ENCODE data around the gene MT1E.
"Not testable (repeated sequence)": the region's sequence is repeated elsewhere in the genome, so short reads cannot be mapped to it uniquely, and the experiment has no call there.

The MT1E gene

GRCh38 chr16:56607675-56608042, 17.9 kb upstream of the MT1E start:
- DNase-seq = no peak

- DNase-seq = peak; percentile 83
These were observed 17.3 kb upstream of the MT1E start, which contains the start of gene MT2A for GRCh38 chr16:56608043-56608875. MT2A (plus strand) TSS chr16:56608584; CDS start chr16:56608656, 72 bp downstream.

DNA sequence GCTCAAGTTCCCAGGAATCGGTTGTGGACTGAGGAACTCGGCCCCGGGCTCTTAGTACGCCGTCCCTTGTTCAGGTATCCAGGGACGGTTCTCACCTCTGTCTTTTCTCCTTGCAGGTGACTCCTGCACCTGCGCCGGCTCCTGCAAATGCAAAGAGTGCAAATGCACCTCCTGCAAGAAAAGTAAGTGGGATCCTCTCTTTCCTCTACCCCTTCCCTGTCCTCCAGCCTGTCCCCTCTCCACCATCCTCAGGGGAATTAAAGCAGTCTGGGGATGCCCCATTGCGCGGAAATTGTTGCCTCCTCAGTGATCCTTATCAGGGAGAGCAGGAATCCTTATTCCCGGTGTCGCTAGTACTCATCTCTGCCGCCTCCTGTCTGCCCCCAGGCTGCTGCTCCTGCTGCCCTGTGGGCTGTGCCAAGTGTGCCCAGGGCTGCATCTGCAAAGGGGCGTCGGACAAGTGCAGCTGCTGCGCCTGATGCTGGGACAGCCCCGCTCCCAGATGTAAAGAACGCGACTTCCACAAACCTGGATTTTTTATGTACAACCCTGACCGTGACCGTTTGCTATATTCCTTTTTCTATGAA, 16.6 kb upstream of the MT1E start:
- DNase-seq = no peak

GRCh38 chr16:56609463-56609921, 16.1 kb upstream of the MT1E start:
- DNase-seq = no peak

GRCh38 chr16:56610017-56610608, 15.5 kb upstream of the MT1E start:
- no peak for DNase-seq

DNA sequence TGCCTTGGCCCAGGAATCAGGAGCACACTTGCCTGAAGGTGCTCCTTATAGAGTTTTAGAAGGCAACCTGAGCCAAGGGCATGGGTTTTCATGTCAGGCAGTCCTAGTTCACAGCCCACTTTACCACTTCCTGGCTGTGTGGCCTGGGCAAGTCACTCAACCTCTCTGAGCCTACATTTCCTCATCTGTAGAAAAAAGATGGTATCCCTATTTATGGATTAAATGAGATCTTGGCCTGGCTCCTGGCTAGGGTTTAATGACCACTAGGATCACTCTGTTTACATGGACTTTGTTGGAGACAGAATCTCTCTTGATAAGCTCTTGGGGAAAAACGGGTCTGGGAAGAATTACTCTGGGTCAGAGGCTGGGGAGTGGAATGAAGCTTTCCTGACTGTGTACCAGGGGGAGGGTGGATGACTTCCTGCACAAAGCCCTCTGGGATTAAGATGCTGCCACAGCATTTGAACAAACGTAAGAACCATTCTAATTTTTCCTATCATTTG, 14.9 kb upstream of the MT1E start:
- no peak for DNase-seq

DNA sequence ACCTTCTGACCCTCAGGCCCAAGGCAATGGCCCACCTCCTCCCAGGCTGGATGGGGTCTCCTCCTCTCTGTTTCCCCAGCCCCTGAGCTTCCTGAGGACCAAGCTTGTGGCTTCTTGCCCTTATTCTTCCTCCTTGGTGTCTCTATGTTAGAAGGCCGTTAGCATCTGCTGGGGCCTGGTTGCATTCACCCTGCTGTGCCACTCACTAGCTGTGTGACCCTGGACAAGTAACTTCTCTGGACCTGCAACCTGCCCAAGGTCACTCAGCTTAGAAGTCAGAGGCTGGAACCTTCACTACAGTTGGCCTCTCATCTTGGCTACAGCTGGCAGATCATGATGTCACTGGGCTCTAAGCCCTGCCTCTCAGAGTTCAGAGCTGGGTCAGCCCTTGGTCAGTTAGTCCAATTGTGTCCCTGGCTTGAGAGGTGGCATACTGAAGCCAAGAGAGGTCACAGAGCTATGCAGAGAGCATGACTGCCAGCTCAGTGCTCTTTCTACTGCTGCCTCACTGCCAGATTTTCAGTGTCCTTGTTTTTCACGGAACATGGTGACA, 14.2 kb upstream of the MT1E start:
- no peak for DNase-seq

GRCh38 chr16:56613706-56614105, 11.9 kb upstream of the MT1E start:
- no peak for DNase-seq

DNA sequence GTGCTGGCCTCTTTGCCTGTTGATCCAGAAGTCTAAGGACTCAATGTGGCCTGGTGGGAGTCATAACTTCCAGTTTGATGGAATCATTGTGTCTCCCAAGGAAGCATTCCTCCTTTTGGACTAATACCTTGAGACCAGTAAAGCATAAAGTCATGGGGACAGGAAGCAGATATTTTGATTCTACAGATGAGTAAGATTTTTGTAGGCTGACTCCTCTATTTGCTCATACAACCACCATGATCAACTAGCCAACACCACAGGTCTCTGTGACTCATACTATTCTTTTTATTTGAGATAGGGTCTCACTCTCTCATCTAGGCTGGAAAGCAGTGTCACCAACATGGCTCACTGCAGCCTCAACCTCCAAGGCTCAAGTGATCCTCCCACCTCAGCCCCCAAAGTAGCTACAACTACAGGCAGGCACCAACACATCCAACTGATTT, 11.0 kb upstream of the MT1E start:
- DNase-seq = no peak

GRCh38 chr16:56615353-56615752, 10.2 kb upstream of the MT1E start:
- DNase-seq = no peak

DNA sequence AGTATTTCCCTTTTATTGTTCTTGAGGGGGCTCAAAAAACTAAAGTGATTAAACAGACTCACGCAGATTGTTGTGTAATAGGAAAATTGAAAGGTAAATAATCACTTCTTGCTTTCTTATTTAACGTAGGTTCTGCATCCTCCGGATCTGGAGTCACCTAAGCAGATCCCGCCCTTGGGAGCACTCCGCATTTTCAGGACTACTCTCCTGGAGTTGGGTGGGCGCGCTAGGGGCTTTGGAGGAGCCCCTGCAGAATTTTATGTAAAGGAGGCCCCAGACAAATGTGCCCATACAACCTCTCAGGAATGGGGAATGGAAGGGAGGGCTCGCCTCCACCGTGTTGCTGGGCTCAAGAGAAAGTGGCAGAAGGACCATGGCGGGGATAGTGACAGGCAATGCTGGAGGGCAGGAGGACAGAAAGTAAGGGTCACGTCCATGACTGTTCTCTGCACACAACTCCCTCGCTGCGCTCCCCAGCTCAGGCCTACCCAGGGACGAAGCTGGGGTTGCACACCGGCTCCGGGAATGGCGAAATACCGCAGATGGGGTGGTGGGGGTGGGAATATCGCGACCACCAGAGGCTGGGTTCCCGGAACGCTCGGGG, 8.9 kb upstream of the MT1E start:
- no peak for DNase-seq

DNA sequence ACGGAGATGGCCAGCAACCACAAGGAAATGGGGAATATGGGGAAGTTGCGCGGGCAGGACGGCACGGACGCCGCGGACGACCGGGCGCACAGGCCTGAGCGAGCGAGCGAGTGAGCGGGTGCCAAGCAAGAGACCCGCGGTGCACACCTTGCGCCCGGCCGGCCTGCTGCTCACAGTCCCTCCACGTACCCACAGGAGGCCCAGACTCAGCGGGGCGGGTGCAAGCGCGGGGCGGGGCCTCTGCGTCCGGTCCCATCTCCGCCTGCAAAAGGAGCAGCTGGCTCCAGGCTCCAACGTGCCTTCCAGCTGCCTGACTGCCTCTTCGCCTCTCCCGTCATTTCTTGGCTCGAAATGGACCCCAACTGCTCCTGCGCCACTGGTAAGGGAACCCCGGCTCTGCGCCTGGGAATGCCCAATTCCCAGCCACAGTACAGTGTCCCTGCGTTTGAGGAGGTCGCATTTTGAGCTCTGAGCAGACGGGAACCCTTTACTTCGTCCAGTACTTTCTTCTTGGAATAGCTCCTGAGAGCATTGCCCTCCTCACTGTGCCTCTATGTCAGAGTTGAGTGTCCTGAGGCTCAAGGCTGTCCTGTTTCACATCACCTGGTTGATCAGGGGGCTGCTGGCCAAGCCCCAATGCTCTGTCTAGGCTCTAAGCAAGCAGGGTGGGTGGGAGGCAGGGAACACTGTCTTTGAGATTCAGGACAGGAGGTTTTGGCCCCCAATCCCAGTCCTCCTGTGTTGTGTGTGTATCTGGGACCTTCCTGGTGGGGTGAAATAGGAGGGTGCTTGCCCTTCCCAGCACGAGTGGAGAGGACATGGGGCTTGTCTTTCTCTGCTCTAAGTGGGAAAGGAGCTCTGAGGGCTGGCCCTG, 8.1 kb upstream of the MT1E start:
- no peak for DNase-seq

DNA sequence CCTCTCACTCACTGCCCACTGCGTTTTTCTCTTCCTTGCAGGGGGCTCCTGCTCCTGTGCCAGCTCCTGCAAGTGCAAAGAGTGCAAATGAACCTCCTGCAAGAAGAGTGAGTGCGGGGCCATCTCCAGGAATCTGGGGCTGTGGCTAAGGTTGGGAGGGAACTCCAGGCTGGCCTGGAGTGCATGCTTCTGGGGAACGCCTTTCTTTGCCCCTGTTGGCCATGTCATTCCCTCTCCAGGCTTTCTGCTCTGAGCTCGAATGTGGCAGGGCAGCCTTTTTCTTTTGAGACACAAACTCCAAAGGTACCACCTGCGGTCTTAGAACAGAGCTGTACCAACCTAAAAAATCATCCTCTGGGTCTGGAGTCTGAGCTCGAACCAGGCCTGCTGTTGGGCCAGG, 7.4 kb upstream of the MT1E start:
- no peak for DNase-seq

GRCh38 chr16:56620339-56620897, 5.2 kb upstream of the MT1E start:
- DNase-seq = no peak

DNA sequence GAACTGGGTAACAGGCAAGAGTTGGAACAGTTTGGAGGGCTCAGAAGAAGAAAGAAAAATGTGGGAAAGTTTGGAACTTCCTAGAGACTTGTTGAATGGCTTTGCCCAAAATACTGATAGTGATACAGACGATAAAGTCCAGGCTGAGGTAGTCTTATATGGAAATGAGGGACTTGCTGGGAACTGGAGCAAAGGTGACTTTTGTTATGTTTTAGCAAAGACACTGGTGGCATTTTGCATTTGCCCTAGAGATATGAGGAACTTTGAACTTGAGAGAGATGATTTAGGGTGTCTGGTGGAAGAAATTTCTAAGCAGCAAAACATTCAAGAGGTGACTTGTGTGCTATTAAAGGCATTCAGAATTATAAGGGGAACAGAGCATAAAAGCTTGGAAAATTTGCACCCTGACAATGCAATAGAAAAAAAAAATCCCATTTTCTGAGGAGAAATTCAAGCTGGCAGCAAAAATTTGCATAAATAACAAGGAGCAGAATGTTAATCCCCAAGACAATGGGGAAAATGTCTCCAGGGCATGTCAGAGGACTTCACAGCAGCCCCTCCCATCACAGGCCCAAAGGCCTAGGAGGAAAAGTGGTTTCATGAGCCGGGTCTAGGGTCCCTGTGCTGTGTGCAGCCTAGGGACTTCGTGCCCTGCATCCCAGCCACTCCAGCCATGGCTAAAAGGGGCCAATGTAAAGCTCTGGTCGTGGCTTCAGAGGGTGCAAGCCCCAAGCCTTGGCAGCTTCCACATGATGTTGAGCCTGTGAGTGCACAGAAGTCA, 3.7 kb upstream of the MT1E start:
- DNase-seq = not testable (repeated sequence)

- not testable (repeated sequence) for DNase-seq
These were observed 2.4 kb upstream of the MT1E start for GRCh38 chr16:56623184-56623583.

DNA sequence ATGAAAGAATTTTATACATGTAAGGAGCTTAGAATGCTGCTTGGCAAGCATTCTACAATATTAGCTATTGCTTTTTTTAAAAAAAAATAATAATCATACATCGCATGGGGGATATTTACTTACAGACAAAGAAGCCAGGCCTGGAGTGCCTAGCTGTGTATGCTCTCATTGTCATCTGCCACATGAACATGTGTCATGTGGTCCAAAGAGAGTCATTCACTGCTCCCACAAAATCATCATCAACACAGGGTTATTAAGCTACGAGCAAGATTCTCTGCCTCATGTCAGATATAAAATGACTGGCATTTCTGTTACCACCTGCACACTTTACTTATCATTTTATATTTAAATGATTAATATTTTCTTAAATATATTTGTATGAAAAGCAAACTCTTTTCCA, 1.9 kb upstream of the MT1E start:
- no peak for DNase-seq

DNA sequence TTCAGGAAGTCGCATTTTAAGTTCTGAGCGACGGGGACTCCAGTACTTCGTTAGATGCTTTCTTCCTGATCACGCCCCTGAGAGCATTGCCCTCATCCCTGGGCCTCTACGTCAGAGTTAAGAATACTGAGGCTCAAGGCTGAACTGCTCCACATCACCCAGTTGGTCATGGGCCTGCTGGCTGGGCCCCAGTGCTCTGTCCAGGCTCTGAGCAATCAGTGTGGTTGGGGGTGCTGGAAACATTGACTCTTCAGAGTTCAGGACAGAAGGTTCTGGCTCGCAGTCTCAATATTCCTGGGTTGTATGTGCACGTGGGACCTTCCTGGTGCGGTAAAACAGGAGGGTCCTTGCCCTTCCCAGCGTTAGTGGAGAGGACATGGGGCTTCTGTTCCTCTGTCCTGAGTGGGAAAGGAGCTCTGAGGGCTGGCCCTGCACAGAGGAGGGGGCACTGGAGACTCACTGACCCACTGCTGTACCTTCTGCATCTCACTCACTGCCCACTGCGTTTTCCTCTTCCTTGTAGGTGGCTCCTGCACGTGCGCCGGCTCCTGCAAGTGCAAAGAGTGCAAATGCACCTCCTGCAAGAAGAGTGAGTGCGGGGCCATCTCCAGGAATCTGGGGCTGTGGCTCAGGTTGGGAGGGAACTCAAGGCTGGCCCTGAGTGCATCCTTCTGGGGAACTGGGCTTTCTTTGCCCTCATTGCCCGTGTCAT, 518 bp downstream of the MT1E start:
- peak; percentile 73 for DNase-seq

DNA sequence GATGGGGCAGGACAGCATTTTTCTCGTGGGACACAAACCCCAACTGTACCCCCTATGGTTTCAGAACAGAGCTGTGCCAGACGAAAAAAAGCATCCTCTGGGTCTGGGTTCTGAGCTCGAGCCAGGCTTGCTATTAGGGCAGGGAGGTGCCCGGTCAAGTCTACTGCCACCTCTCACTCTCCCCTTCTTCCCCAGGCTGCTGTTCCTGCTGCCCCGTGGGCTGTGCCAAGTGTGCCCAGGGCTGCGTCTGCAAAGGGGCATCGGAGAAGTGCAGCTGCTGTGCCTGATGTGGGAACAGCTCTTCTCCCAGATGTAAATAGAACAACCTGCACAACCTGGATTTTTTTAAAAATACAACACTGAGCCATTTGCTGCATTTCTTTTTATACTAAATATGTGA, 1.1 kb downstream of the MT1E start:
- DNase-seq = no peak

All from T1000 (cell line).